GM12801 (cell line): ENCODE results near the gene ZBTB8A.

Experiments
- TF ChIP-seq, protein P1 (sequence below): IDR thresholded peaks from one replicate; pipeline ENCODE4 v1.5.1; 2011; ENCODE audit warnings: control low read depth; ENCODE audit not compliant: insufficient read length; ENCODE audit errors: extremely low read depth

Gene ZBTB8A

DNA sequence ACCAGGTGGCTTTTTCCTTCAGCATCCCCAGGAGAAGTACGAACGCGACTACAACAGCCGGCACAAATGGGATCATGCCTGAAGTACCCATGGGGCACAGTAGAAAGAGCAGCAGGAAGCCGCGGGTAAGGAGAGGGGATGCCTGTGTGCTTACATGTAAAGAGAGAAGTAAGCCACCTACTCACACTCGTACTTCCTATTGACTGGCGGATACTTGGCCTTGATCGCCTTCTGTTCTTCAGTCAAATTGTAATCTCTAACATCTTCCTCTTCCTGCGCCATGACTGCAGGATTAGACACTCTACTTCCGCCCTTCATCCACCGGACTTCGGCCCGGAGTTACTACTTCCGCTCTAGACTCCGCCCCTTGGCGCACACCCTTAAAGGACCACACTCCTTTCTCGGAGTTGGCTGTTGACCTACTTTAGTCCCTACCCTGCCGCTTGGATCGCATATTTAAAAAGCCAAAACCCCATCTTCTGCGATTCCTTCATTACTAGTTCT, 111.1 kb downstream of the ZBTB8A start, which contains the start of gene ZBTB8OS:
Gene ZBTB8OS (minus strand): TSS at position 303 of the 504 bp plus-strand sequence. CDS start 21 bp downstream, at position 282.
- TF ChIP-seq, protein P1, sequence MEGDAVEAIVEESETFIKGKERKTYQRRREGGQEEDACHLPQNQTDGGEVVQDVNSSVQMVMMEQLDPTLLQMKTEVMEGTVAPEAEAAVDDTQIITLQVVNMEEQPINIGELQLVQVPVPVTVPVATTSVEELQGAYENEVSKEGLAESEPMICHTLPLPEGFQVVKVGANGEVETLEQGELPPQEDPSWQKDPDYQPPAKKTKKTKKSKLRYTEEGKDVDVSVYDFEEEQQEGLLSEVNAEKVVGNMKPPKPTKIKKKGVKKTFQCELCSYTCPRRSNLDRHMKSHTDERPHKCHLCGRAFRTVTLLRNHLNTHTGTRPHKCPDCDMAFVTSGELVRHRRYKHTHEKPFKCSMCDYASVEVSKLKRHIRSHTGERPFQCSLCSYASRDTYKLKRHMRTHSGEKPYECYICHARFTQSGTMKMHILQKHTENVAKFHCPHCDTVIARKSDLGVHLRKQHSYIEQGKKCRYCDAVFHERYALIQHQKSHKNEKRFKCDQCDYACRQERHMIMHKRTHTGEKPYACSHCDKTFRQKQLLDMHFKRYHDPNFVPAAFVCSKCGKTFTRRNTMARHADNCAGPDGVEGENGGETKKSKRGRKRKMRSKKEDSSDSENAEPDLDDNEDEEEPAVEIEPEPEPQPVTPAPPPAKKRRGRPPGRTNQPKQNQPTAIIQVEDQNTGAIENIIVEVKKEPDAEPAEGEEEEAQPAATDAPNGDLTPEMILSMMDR, result no peak

DNA sequence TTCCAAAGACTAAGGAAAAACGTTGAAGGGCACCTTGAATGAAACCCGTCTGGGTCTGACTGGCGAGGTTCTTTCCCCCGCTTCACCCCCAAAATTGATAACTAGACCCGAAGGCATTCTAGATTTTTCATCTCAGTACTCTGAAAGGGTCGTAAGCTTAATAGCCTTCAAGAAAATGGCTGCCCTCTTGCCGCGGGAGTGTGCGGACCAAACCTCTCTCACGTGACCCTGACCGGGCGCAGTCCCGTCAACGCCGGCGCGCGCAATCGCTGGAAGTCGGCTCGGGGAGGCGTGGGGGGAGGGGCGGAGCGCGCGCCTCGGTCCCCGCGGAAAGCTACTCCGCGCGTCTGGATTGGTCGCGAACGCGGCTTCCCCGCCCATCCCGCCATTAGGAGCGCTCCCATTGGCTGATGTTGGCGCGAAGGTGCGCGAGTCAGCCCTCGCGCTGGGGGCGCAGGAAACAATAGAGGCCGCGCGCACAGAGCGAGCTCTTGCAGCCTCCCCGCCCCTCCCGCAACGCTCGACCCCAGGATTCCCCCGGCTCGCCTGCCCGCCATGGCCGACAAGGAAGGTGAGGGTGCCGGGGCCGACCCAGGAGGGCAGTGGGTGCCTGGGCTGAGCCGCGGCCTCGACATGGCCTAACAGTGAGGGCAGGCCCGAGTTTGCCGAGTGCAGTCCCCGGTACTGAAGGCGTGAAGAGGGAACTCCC, 111.7 kb downstream of the ZBTB8A start, which contains the start of gene RBBP4:
Gene RBBP4 (plus strand): TSS at position 457 of the 709 bp plus-strand sequence. CDS start 99 bp downstream, at position 556.
- TF ChIP-seq, protein P1, result no peak

DNA sequence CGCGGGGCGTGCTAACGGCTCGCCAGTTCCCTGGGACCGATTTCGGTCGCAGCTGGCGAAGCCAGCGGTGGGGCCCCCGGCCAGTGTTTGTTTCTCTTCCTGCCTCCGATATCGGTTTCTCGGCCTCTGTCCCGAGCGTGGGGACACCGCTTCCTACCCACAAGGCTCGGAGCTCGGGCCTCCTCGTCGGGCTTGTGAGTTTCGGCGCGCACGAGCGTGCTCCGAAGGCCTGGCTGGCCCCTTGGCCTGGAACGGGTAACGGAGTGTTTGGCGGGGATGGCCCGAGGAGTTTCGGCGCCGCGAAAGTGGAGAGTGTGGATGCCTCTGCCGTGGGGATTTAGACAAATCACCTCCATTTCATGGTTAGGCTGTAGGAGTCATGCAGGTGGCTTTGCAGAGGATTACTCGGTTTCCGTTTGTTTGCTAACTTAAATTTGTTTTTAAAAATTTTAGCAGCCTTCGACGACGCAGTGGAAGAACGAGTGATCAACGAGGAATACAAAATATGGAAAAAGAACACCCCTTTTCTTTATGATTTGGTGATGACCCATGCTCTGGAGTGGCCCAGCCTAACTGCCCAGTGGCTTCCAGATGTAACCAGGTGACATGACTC, 112.3 kb downstream of the ZBTB8A start:
- TF ChIP-seq, protein P1, result no peak

DNA sequence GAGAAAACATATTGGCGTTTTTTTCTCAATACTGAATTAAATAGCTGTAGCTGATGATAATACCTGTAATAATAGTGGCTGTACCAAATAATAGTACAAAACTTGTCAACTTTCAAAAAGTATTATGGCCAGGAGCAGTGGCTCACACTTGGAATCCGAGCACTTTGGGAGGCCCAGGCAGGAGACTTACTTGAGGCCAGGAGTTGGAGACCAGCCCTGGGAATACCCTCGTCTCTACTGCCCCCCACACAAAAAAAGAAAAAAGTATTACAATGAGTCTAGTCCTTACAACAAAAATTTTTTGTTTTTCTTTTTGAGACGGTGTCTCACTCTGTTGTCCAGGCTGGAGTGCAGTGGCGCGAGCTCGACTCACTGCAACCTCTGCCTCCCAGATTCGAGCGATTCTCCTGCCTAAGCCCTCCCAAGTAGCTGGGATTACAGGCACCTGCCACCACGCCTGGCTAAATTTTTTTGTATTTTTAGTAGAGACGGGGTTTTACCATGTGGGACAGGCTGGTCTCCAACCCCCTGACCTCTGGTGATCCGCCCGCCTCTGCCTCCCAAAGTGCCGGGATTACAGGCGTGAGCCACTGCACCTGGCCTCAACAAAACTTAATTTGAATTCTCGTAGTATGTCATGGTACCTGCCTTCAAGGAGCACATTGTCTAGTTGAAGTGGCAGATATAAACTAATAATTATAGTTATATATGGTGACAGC, 113.2 kb downstream of the ZBTB8A start:
- TF ChIP-seq, protein P1, result no peak
